Measurements from ENCODE around the gene MAP3K7CL. TPM values are rescaled to one million over a fixed set of nuclear protein-coding genes. Genes with fewer than 3 reads are reported as not detected.

MAP3K7CL gene
- total RNA-seq, 1 experiment from 2014 or later: 28.3 TPM

DNA sequence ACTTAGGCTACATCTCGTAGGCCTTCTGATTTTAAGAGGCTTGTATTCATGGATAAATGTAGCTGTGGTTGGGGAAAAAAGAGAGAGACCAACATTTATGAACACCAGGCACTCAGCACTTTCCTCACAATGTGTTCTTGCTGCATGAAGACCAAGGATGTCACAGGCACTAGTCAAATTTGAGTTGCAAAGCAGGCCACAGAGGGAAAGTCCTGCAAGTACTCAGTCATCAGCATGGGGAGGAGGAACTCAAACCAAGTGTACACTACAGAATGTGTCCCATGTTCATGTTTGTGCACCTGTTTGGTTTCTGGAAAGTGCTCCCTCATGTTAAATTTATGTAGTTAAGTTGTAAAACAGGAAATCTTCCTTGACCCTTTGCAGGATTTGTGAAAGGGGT, 8.7 kb upstream of the MAP3K7CL start:
- Histone ChIP-seq H3K36me3 (no peaks in the 10 kb centered on the region), H3K9me3 (peaks cover 2% of the 10 kb centered on the region; the same call in 1 of the 2 replicates), H3K4me3 (no peak overlapping the region), H3K27me3 (no peaks in the 10 kb centered on the region)
- no peak for DNase-seq

DNA sequence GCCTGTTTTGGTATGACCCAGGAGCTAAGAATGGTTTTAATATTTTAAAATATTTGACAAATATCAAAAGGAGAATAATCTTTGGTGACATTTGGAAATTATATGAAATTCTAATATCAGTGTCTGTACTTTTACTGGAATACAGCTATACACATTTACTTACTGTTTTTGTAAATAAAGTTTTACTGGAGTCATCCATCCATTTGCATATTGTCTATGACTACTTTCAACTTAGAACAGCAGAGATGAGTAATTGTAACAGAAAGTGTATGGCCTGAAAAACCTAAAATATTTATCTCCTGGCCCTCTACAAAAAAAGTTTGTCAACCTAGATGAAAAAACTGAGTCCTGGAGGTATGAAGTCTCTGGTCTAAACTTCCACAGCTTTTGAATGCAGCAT, 5.8 kb upstream of the MAP3K7CL start:
- no peak for DNase-seq
- Histone ChIP-seq H3K4me3 (no peak overlapping the region), H3K9me3 (peaks cover 14% of the 10 kb centered on the region)

DNA sequence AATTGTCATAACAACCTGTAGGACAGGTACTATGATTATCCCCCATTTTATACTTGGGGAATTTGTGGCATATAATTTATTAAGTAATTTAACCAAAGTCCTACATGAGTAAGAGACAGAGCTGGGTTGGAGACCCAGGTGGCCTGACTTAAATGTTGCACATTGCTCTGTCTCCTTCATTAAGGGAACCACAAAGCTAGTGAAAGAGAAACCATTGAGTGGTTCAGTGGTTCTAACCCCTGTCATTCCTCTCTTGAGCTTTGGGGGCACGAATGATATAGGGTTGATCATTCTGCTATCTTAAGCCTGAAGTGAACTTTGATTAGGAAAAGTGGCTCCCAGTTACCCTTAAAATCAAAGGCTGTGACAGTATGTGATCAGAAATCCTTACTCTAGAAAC, 5.3 kb upstream of the MAP3K7CL start:
- H3K9me3 ChIP-seq: peaks cover 15% of the 10 kb centered on the region
- no peak overlapping the region for H3K4me3 ChIP-seq
- H3K27me3 ChIP-seq: no peaks in the 10 kb centered on the region
- no peak for DNase-seq
- no peaks in the 10 kb centered on the region for H3K36me3 ChIP-seq

More for the DNA sequence above, 5.8 kb upstream of the MAP3K7CL start:
- Histone ChIP-seq H3K27me3 (no peaks in the 10 kb centered on the region), H3K36me3 (no peaks in the 10 kb centered on the region)

DNA sequence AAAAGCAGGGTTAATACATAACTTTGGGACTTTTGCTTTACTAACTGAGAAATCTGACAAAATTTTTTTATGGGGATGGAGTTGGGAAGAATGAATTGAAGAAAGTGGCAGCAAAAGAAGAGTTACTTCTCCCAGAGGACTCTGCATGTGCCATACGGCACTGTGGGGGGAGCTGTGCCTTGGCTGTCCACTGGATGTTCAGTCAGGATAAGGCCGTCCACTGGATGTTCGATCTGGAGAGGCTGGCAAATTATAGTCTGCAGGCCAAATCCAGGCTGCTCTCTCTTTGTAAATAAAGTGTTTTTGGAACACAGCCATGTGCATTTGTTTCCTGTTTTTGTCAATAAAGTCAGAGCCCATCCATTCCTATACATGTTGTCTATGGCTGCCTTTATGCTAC, 4.5 kb upstream of the MAP3K7CL start:
- H3K27me3 ChIP-seq: no peaks in the 10 kb centered on the region
- no peak overlapping the region for H3K4me3 ChIP-seq
- peaks cover 15% of the 10 kb centered on the region for H3K9me3 ChIP-seq
- DNase-seq: no peak
- H3K36me3 ChIP-seq: no peaks in the 10 kb centered on the region

DNA sequence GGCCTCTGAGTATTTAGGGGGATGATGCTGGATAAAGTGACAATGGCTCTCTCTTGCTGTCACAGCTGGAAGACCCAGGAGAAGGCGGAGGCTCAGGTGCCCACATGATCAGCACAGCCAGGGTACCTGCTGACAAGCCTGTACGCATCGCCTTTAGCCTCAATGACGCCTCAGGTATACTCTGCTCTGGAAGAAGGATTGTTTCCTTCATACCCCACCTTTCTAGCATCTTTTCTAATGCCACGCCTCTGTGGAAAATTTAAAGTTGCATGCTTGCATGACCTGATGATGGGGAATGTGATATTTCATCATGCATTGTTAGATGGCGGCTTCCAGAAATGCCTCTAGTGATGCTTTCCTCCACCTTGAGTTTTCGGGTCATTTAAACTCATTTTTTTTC, 2.8 kb downstream of the MAP3K7CL start:
- Histone ChIP-seq H3K36me3 (no peaks in the 10 kb centered on the region), H3K27me3 (no peaks in the 10 kb centered on the region)
- no peak for DNase-seq

DNA sequence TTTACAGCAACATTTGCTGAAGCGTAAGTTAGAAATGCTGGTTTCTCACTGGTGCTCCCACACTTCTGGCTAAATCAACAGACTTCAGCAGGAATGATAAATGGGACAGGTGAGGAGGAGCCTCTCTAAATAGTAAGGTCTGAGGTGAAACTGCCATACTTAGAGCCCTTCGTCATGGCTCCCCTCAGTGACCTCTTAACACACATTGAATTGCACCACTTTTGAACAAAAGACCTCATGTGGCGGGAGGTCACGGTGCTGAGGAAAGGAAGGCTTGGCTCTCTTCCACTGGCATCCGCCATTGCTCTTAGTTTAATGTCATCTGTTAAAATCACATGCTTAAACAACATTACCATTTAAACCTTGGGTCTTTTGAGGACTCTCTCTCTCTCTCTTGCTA, 3.4 kb downstream of the MAP3K7CL start:
- H3K4me3 ChIP-seq: no peak overlapping the region
- peaks cover 10% of the 10 kb centered on the region for H3K9me3 ChIP-seq
- no peaks in the 10 kb centered on the region for H3K27me3 ChIP-seq
- DNase-seq: no peak
- no peaks in the 10 kb centered on the region for H3K36me3 ChIP-seq

More for the DNA sequence above, 2.8 kb downstream of the MAP3K7CL start:
- peaks cover 13% of the 10 kb centered on the region for H3K9me3 ChIP-seq
- no peak overlapping the region for H3K4me3 ChIP-seq

DNA sequence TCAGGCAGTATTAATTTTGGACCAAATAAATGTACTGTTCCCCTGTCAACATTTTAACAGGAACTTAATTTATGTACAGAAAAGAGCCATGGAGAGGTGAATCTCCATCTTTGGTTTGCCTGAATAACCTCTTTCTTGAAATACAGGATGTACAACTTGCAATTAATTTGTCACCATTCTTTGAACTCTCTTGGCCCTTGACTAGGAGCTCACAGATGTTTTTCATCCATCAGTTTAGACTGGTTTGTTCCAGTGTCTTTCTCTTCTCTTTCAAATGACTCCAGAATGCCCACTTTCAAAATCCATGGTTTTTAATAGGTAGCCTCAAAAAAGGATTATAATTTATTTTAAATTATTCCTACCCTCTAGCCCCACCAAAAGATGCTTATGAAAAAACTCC, 5.0 kb downstream of the MAP3K7CL start:
- Histone ChIP-seq H3K9me3 (no peaks in the 10 kb centered on the region), H3K27me3 (no peaks in the 10 kb centered on the region), H3K4me3 (no peak overlapping the region), H3K36me3 (no peaks in the 10 kb centered on the region)
- no peak for DNase-seq

DNA sequence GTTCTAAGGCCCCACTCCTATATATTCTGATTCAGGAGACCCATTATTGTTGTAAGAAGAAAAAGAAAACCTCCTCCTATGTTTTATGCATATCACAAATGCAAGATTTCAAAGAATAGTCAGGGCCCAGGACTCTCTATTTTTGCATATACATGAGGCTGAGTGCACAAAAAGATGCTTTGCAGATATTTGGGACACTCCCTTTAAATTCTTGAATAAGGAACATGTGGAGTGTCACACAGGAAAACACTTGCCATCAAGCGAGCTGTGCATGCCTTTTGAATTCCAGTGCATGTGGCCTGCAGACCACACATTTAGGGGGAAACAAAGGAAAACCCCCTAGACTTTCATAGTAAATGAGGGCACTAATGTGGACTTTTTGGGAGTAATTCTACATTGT, 5.6 kb downstream of the MAP3K7CL start:
- Histone ChIP-seq H3K4me3 (no peak overlapping the region), H3K36me3 (no peaks in the 10 kb centered on the region), H3K9me3 (no peaks in the 10 kb centered on the region), H3K27me3 (no peaks in the 10 kb centered on the region)
- no peak for DNase-seq

DNA sequence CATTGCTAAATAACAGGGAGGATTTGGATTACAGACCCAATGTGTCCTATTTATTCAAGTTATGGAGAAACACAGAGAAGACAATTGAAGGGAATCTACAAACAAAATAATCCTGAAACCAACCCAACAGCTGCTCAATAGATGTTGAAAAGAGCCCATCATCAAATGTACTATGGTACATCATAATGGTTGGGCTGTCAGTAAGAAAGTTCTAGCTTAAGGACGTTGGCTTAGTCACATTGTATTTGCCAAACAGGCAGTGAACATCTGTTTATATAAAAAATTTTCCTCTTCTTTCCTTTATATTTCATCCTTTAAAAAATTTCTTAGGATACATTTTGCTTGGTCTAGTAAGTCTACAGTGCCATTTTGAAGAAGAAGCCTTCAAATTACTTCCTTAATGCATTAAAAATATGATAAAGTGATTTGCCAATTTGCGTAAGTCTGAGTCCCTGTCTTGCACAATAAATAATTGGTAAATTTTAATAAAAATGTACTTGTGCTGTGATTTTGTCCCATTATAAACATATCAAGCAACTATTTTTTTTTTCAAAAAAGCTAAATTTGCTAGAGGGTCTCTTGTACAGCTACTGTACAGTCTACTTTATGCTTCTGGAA, 14.4 kb downstream of the MAP3K7CL start:
- Histone ChIP-seq H3K4me3 (no peak overlapping the region), H3K27me3 (no peaks in the 10 kb centered on the region), H3K36me3 (no peaks in the 10 kb centered on the region), H3K9me3 (no peaks in the 10 kb centered on the region)
- no peak for DNase-seq

DNA sequence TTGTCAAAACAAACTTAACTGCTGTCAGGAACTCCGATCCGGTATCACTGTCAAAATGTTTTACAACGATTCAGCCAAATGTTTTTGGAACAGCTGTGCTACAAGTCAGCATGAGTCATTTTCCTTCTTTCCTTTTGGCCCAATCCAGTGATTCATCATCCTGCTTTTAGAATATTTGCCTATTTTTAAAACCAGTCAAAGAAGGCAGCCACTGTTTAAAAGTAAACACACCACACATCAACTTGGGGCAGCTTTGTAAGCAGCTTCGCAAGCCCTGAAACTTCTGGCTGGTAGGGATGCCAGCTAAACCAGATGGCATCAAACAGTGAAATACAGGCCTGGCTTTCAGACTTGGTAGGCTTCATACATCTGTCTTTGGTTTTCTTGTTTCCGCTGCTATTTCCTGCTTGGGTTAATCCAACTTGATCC, 14.9 kb downstream of the MAP3K7CL start:
- Histone ChIP-seq H3K36me3 (no peaks in the 10 kb centered on the region), H3K9me3 (no peaks in the 10 kb centered on the region), H3K4me3 (no peak overlapping the region), H3K27me3 (no peaks in the 10 kb centered on the region)
- DNase-seq: peak; percentile 89

DNA sequence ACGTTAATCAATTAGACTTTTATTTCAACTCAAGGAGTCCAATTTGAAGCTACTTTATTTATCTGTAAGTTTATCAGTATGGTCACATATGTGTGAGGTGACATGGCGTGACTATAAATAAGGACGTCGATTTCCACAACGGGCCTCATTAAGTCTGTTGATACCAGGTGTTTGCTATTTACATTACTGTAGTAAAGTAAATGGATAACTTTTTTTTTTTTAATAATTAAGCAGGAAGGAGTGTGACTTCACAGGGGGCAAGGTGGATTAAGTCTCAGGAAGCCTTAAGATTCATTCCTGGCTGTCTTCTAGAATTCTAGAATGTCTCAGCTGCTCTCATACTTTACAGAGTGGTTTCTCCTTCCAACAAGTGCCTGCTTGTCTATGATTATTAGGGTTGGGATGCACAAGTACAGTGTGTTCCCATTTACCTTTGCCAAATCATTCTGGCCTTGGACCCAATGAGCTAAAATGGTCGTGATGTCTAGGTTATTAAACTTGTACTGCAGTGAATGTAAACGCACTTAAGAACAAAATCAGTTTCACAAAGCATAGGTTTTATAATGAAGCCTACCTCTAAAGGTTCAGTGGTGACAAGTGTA, 15.5 kb downstream of the MAP3K7CL start:
- Histone ChIP-seq H3K27me3 (no peaks in the 10 kb centered on the region), H3K36me3 (no peaks in the 10 kb centered on the region), H3K9me3 (no peaks in the 10 kb centered on the region), H3K4me3 (no peak overlapping the region)
- DNase-seq: no peak

DNA sequence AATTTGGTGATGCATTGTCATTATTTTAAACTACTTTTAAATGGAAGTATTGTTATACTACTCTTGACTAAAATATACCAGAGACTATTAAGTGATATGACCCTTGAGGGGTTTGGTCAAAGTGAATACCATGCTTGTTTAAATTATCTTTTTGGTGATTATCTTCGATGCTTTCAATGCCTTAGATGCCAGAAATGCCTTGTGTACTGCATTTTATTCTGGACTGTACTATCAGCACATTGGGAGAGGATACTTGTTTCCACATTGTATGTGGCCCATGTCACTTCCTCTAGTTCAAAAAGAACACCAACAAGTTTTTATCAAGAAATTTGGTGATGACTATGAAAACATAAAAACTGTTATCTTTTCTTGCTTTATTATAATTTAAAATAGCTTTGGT, 16.3 kb downstream of the MAP3K7CL start:
- H3K9me3 ChIP-seq: no peaks in the 10 kb centered on the region
- H3K36me3 ChIP-seq: no peaks in the 10 kb centered on the region
- H3K4me3 ChIP-seq: no peak overlapping the region
- no peak for DNase-seq
- H3K27me3 ChIP-seq: no peaks in the 10 kb centered on the region

DNA sequence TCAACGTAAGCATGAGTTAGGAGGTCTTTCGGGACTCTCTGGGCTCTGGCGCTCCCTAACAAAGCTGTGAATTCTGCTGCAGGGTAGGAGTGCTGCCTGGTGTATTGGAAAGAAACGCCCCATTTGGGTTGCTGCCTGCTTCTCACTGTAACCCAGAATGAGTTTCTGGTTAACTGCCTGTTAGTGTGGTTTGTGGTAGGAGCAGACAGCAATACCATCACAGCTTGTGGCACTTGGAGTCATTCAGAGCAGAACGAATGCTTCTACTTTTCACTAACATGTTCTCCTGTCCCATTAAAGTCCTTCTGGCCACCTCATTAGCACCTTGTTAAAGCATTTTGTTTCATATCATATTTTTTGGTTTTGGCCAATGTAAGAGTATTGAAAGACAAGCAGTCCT, 18.1 kb downstream of the MAP3K7CL start:
- peak; percentile 20 for DNase-seq
- H3K9me3 ChIP-seq: no peaks in the 10 kb centered on the region
- no peaks in the 10 kb centered on the region for H3K36me3 ChIP-seq
- no peak overlapping the region for H3K4me3 ChIP-seq
- H3K27me3 ChIP-seq: no peaks in the 10 kb centered on the region

DNA sequence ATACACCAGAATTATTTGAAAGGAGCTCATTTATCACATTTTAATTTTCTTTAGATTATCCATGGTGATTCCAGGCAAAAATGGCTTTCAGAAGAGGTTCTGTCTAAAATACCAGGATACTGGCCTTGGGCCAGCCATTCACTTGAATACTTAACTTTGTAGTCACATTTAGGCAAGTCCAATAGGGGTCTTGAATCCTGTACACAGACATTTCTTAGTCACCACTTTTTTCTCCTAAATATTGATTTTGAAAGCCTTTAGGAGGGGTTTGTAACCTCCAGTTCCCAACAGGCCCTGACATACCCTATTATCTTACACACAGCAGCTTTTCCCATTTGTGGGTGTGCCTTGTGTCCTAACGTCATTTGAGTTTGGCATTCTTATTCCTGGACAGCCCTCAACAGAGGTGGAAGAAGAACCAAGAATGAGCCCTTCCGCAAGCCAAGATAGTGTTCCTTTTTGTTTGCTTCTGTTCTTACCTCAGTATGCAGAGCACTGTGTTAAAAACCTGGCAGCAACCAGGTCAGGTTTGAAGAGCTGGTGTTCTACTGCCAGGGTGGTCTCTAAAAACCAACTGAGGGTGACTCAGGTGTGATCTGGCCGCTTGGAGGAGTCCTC, 19.5 kb downstream of the MAP3K7CL start:
- DNase-seq: peak; percentile 14
- no peaks in the 10 kb centered on the region for H3K27me3 ChIP-seq
- H3K36me3 ChIP-seq: no peaks in the 10 kb centered on the region
- no peak overlapping the region for H3K4me3 ChIP-seq
- H3K9me3 ChIP-seq: no peaks in the 10 kb centered on the region

DNA sequence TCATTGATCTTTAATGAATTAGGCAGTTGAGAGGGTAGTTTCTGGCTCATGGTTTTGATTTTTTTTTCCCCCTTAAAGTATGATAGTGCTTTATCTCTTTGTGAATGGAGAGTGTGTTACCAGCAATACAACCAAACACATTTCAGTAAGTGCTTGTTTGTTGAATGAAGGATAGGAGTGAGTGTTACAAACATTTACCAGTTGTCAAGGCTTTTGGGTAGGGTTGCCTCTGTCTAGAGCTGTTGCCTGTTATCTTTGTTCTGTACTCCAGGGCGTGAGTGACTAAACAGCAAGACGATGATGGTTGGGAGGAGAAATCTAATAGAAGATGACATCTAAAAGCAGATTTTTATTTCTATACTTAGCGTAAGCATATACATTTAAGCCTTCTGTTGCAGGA, 21.5 kb downstream of the MAP3K7CL start:
- Histone ChIP-seq H3K9me3 (no peaks in the 10 kb centered on the region), H3K27me3 (no peaks in the 10 kb centered on the region), H3K36me3 (no peaks in the 10 kb centered on the region), H3K4me3 (no peak overlapping the region)
- DNase-seq: no peak

DNA sequence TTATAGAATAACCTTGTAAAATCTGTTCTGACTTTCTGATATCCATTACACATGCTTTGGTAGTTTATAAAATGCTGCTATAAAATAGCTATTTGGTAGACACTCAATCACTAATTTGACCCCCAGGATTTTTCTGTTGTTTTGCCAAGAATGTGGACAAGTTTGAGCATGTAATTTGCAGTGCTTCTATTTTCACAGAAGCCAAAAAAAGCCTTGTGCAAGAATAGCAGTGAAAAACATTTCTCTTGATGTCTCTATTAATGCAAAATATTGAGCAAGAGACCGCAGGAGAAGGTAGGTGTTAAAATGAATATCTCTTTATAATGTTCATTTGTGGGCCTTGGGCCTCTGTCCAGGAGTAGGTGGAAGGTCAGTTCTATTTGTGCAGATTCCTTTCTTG, 22.5 kb downstream of the MAP3K7CL start:
- Histone ChIP-seq H3K4me3 (no peak overlapping the region), H3K9me3 (no peaks in the 10 kb centered on the region), H3K36me3 (no peaks in the 10 kb centered on the region), H3K27me3 (no peaks in the 10 kb centered on the region)
- no peak for DNase-seq

DNA sequence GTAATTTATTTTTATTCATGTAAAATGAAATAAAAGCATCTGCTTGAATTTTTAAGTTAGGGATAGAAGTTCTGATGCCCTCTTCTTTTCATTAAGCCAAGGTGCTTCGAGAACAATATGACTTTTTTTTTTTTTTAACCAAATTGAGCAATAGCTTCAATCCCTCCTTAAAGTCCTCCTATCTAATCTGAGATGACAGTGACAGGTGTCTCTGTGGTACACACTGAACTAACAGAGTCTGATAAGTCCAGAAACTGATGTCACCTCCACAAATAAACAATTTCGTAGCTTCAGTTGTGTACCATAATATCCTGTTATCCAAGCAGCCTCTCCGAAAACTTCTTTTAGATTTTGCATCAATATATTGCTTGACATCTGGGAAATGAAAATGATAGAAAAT, 23.8 kb downstream of the MAP3K7CL start:
- no peaks in the 10 kb centered on the region for H3K27me3 ChIP-seq
- H3K36me3 ChIP-seq: no peaks in the 10 kb centered on the region
- no peak overlapping the region for H3K4me3 ChIP-seq
- H3K9me3 ChIP-seq: no peaks in the 10 kb centered on the region
- DNase-seq: no peak

Data from MG63 (cell line).